ENCODE results near the gene PHF12. TPM values are rescaled to one million over a fixed set of nuclear protein-coding genes. Genes with fewer than 3 reads are reported as not detected.

Gene PHF12
- total RNA-seq, 4 donors from 2014 or later, result 27.8 to 44.5 (median 36.7) TPM

- 49% methylated on average over 18 of the region's 36 CpGs for WGBS
- no peak overlapping the region for H3K27ac ChIP-seq (replicated peaks in 1 of 4)
Observed at GRCh38 chr17:28985950-28986713, 34.8 kb upstream of the PHF12 start.

GRCh38 chr17:28983286-28984230, 32.2 kb upstream of the PHF12 start:
- H3K36me3 ChIP-seq, result no peaks in the 10 kb centered on the region
- no peak overlapping the region for H3K4me3 ChIP-seq
- peaks cover 0 to 42% (median 0%) of the 10 kb centered on the region in 4 donors for H3K27me3 ChIP-seq
- no peak for TF ChIP-seq POLR2AphosphoS5 (IDR thresholded peaks at IDR 0.05)
- TF ChIP-seq POLR2A (IDR thresholded peaks at IDR 0.05; ENCODE audit: low read depth), result no peak
- no peak for TF ChIP-seq EP300 (IDR thresholded peaks at IDR 0.05)
- TF ChIP-seq CTCF (IDR thresholded peaks at IDR 0.05), result no peak
- intact Hi-C loops (cut with DNase I), result no loop called here
- H3K9me3 ChIP-seq, result no peaks in the 10 kb centered on the region
- H3K27ac ChIP-seq (replicated peaks in 1 of 4), result no peak overlapping the region
- DNase-seq (ENCODE audit: extremely low spot score), result no peak
- peaks cover 8 to 13% (median 10%) of the 10 kb centered on the region in 4 donors for H3K4me1 ChIP-seq
- 69% methylated on average over 7 of the region's 7 CpGs for WGBS

More at GRCh38 chr17:28985950-28986713, 34.8 kb upstream of the PHF12 start:
- no peak overlapping the region for H3K4me3 ChIP-seq
- H3K36me3 ChIP-seq, result no peaks in the 10 kb centered on the region
- no peak for DNase-seq (ENCODE audit: extremely low spot score)
- intact Hi-C loops (cut with DNase I), result no loop called here
- H3K4me1 ChIP-seq, result peaks cover 8 to 13% (median 10%) of the 10 kb centered on the region in 4 donors
- no peaks in the 10 kb centered on the region for H3K9me3 ChIP-seq
- H3K27me3 ChIP-seq, result peaks cover 0 to 42% (median 0%) of the 10 kb centered on the region in 4 donors
- TF ChIP-seq POLR2A (IDR thresholded peaks at IDR 0.05; ENCODE audit: low read depth) (no peak), EP300 (IDR thresholded peaks at IDR 0.05) (no peak), POLR2AphosphoS5 (IDR thresholded peaks at IDR 0.05) (no peak), CTCF (IDR thresholded peaks at IDR 0.05) (no peak)

GRCh38 chr17:28982131-28982793, 30.9 kb upstream of the PHF12 start:
- Histone ChIP-seq H3K27me3 (peaks cover 0 to 33% (median 0%) of the 10 kb centered on the region in 4 donors), H3K36me3 (no peaks in the 10 kb centered on the region), H3K9me3 (no peaks in the 10 kb centered on the region), H3K27ac (replicated peaks in 1 of 4) (peak overlapping the region in 3 of 4 donors; percentile 28 to 34 (median 31)), H3K4me3 (no peak overlapping the region), H3K4me1 (peaks cover 8 to 13% (median 10%) of the 10 kb centered on the region in 4 donors)
- TF ChIP-seq CTCF (IDR thresholded peaks at IDR 0.05) (no peak), EP300 (IDR thresholded peaks at IDR 0.05) (no peak), POLR2AphosphoS5 (IDR thresholded peaks at IDR 0.05) (peak; percentile 44 to 68)
- WGBS, result 72% methylated on average over 11 of the region's 11 CpGs
- DNase-seq (ENCODE audit: extremely low spot score), result no peak
- intact Hi-C loops (cut with DNase I), result no loop called here

- intact Hi-C loops (cut with DNase I), result no loop called here
- DNase-seq (ENCODE audit: extremely low spot score), result no peak
- TF ChIP-seq POLR2A (IDR thresholded peaks at IDR 0.05; ENCODE audit: low read depth) (no peak), POLR2AphosphoS5 (IDR thresholded peaks at IDR 0.05) (no peak), CTCF (IDR thresholded peaks at IDR 0.05) (no peak), EP300 (IDR thresholded peaks at IDR 0.05) (no peak)
- peaks cover 0 to 3% (median 0%) of the 10 kb centered on the region in 4 donors for H3K27me3 ChIP-seq
- no peak overlapping the region for H3K27ac ChIP-seq (replicated peaks in 1 of 4)
- peaks cover 0 to 15% (median 9%) of the 10 kb centered on the region in 4 donors for H3K4me1 ChIP-seq
- no peaks in the 10 kb centered on the region for H3K36me3 ChIP-seq
- no peaks in the 10 kb centered on the region for H3K9me3 ChIP-seq
- 96% methylated on average over 2 of the region's 2 CpGs for WGBS
- H3K4me3 ChIP-seq, result no peak overlapping the region
Observed at GRCh38 chr17:28978356-28978964, 27.1 kb upstream of the PHF12 start.
